Anterior cingulate cortex (tissue), 58 donors: ENCODE data around the gene PSD4.

ENCODE experiments used
- DNase-seq, 58 donors: peaks; one replicate each; lab custom pipeline; 2025; lab: John Stamatoyannopoulos, UW

The PSD4 gene

GRCh38 chr2:113216891-113217454 is 43.2 kb downstream of the PSD4 start:
- no peak for DNase-seq

DNA sequence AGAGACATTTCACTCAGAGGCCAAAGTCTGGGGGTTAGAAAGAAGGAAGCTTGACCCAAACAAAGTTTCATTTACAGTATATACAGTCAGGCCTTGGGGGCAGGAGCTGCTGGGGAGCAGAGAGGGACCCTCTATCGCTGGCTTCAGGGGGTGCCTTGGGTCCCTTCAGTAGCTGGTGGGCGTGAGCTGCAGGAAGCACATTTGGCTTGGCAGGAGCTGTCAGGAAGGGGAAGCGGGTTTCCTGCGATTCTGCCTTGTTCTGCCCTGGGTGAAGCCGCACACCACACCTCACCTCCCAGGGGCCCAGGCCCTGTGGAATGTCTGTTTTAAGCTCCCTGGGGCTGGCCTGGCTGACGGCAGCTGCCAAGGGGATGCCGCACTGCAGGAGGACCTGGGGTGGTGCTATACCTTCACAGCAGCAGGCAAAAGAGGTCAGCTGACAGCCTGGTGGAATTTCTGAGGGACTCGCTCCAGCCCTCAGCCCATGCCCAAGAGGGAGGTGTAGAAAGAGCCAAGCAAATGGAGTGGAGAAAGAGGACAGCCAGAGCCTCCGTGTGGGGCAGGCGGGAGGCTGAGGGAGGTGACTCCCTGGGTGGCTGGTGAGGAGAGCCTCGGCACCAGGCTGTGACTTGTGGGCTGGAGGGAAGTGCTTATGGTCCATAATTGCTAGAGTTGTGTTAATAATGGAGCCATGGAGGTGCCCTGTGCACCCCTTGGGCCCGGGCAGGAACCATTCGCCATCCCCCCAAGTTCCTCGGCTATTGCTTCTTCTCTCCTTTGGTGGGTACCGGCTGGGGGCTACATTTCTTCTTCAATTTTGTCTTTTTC is 43.9 kb downstream of the PSD4 start:
- DNase-seq: no peak

GRCh38 chr2:113218283-113219091 is 44.7 kb downstream of the PSD4 start:
- peak in 6 of 58 donors; percentile 14 to 35 (median 26) for DNase-seq

GRCh38 chr2:113219092-113219441 is 45.3 kb downstream of the PSD4 start:
- no peak for DNase-seq

- no peak for DNase-seq
Observed at GRCh38 chr2:113219525-113219888, 45.7 kb downstream of the PSD4 start.

- no peak for DNase-seq
Observed at GRCh38 chr2:113219889-113220641, 46.3 kb downstream of the PSD4 start.

GRCh38 chr2:113220970-113221708 is 47.4 kb downstream of the PSD4 start:
- no peak for DNase-seq

DNA sequence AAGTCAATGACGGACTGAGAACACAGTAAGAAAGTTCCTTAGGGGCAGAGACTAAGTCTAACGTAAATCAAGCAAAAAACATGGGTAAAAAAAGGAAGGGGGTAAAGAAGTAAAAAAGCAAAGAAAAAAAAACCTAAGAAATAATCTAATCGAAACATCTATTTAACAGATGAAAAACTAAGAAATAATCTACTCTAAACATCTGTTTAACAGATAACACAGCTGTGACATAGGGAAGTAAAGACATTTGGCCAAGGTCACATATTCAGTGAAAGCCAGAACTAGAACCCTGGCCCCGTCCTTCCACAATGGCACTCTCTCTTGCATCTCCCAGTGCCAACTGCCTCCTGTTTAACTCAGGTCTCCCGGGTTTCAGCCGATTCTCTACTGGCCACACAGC is 48.1 kb downstream of the PSD4 start:
- no peak for DNase-seq

DNA sequence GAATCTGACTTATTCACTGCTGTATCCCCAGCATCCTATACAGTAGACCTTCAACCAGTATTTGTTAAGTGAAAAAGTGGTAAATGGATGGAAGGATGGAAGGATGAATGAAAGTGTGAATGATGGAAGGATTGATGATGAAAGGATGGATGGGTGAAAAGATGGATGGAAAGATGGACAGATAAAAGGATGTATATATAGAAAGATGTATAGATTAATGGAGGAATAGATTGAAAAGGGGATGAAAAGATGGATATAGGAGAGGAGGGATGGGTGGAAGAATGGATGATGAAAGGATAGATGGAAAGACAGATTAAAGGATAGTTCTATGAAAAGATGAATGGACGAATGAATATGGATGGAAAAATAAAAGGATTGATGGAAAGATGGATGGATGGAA is 50.0 kb downstream of the PSD4 start:
- DNase-seq: no peak

- no peak for DNase-seq
Observed at GRCh38 chr2:113224647-113225236, 51.0 kb downstream of the PSD4 start.

DNA sequence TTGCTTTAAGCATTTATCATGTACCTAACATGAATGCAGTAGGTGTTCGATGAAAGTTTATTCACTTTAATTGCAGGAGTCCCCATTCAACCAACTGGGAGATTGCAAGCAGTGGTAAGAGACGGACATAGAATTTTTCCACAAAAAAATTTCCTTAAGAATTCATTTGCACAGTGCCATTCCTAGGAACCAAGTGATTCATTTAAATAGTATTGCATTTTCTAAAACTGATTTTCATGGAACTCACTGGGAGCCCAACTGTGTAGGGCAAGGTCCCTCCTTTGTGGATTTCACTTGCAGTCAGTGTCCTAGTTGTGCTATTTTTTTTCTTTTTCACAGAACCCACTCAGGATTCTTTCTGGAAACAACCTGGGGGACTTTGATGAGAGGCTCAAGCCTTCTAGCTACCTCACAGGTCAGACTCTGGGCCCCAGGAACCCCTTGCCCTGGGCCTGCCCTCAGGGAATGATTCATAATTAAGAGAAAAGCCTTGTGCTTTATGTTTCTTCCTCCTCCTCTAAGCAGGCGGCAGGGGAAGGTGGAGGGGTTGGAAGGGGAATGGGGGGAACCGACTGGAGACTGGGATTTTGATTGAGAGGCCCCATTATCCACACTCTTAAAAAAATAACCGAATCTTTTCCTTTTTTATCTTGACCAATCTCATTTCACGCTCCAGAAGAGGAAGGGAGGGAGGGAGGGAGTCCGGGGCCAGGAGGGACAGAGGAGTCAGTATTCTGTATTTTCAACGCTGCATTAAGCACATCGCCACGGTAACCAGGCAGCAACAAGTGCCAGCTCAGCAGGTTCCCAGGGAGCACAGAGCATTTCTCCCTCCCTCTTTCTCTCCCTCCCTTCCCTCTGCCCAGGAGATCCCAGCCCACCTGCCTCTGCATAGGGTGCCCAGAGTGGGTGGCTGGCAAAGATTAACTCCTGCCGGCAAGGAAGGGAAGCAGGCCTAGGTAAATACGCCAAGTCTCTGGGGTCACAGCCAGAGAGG is 51.8 kb downstream of the PSD4 start:
- peak in 33 of 58 donors; percentile 12 to 56 (median 32) for DNase-seq

DNA sequence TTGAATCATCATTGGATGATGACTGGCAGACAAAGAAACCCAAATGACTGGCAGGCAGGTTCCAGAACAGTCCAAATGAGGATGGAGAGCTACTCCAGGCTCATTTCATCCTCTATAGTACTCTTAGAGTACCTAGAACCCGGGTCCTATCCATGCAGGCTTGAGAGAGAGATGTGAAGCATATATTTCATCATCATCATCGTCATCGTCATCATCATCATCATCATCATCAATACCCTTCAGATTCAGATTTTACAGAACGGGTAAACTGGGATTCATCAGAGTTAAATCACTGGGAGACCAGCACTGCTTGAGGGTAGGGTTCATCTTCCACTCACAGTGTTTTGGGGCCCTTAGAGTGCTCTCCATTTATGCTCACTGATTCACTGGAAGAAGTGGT is 52.7 kb downstream of the PSD4 start:
- no peak for DNase-seq

GRCh38 chr2:113227290-113227689 is 53.5 kb downstream of the PSD4 start:
- no peak for DNase-seq

GRCh38 chr2:113227698-113228097 is 53.9 kb downstream of the PSD4 start:
- DNase-seq: no peak

- no peak for DNase-seq
Observed at GRCh38 chr2:113228351-113228750, 54.6 kb downstream of the PSD4 start.

DNA sequence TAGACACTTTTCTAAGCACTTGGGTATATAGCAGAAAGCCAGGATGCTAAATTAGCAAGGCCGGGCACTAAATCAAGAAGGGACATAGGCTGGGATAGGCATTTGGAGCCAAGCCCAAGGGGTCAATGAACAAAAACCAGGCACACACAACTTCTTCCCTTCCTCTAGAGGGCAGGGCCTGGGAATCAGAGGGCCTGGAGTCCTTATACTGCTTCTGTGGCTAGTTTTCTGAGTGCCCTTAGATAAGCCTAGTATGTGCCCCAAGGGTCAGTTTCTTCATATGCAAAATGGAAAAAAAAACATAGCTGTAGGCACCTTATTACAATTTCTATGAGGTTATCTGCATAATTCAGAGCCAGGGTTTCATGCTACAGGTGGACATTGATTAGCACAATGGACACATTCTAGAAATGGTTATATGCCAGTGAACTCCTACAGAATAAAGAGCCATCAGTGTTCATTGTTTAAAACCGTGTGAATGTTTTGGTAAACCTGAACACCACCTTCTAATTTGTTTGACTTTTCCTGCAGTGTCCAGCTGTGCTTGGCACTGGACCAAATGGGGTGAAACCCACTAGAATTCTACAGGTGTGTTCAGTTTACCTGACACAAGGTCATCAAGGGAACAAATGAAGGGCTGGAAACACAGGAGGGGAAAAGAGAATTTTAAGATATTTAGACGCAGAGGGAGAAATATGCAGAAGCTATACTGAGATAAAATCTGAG is 55.4 kb downstream of the PSD4 start:
- DNase-seq: no peak

DNA sequence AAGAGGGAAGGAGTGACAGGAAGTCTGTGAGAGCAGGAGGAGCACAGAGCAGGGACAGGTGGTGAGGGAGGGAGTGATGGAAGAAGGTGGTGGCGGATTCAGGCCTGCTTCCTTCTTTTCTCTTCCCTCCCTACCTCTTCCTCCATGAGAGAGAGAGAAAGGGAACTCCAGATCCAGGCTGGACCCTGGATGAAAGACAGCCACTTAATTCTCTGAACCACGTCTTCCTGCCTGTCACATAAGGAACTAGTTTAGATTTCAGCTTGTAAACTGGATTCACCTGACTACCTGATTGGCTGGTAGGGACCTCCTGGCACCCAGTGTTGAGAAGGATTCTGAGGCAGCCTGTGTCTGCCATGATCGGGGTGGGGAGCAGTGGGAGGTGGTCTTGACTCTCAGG is 56.0 kb downstream of the PSD4 start:
- DNase-seq: no peak

DNA sequence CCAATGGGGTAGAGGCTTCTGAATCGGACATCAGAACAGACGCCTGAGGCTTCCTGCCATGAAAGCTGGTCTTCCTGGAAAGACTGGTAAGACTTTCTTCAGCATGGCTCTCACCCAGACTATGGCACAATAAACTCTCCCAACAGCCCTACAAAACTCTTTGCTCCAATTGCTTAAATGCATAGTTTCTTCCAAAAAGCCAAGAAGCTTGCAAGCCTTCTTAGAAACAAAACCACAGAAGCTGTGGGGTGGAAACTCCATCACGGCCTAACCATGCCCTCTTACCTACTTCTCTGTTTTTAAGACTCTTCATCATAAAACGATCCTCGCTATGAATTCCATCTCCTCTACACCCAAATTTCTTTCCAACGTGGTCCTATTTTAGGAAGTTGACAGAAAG is 56.8 kb downstream of the PSD4 start:
- DNase-seq: no peak
